Dermis lymphatic vessel endothelial cell (primary cell): ENCODE results near the gene LAG3. TPM values are rescaled to one million over a fixed set of nuclear protein-coding genes. Genes with fewer than 3 reads are reported as not detected.

Experiments
- total RNA-seq: library from RNA; depleted of rRNA; stranded (reverse); fragments of >200 nt; gene quantifications from 2 replicates; pipeline ENCODE4 v1.2.1, GENCODE V29; 2014

Gene LAG3
- 0.09 and 0.22 TPM in 2 replicates for total RNA-seq

DNA sequence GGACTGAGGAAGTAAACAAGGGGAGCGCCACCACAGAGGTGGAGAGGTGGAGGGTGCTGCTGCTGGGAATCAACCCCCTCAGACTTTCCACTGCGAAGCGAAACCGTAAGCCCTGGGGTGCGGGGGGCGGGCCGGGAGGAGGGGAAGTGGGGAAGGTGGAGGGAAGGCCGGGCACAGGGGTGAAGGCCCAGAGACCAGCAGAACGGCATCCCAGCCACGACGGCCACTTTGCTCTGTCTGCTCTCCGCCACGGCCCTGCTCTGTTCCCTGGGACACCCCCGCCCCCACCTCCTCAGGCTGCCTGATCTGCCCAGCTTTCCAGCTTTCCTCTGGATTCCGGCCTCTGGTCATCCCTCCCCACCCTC lies at the start of gene LAG3:
TSS of gene LAG3 (plus strand) at position 190 of the 365 bp plus-strand sequence. CDS start 333 bp downstream, outside the sequence.

GRCh38 chr12:6723607-6724408 lies 48.5 kb upstream of the LAG3 start, which contains the start of gene COPS7A:
Gene COPS7A, plus strand, starts transcription at chr12:6724046. Its CDS starts 611 bp downstream, at chr12:6724657.

GRCh38 chr12:6752921-6753771 lies 19.2 kb upstream of the LAG3 start, which contains the start of gene MLF2:
Gene MLF2, minus strand, starts transcription at chr12:6753141. Its CDS starts 807 bp downstream, at chr12:6752334.

GRCh38 chr12:6765634-6766581 lies 6.4 kb upstream of the LAG3 start, which contains the start of gene PTMS:
Gene PTMS, plus strand, starts transcription at chr12:6766363. Its CDS starts 343 bp downstream, at chr12:6766706.

GRCh38 chr12:6788972-6789924 lies 16.9 kb downstream of the LAG3 start, which contains the start of gene CD4:
Gene CD4, plus strand, starts transcription at chr12:6789528. Its CDS starts 10,611 bp downstream, at chr12:6800139.

DNA sequence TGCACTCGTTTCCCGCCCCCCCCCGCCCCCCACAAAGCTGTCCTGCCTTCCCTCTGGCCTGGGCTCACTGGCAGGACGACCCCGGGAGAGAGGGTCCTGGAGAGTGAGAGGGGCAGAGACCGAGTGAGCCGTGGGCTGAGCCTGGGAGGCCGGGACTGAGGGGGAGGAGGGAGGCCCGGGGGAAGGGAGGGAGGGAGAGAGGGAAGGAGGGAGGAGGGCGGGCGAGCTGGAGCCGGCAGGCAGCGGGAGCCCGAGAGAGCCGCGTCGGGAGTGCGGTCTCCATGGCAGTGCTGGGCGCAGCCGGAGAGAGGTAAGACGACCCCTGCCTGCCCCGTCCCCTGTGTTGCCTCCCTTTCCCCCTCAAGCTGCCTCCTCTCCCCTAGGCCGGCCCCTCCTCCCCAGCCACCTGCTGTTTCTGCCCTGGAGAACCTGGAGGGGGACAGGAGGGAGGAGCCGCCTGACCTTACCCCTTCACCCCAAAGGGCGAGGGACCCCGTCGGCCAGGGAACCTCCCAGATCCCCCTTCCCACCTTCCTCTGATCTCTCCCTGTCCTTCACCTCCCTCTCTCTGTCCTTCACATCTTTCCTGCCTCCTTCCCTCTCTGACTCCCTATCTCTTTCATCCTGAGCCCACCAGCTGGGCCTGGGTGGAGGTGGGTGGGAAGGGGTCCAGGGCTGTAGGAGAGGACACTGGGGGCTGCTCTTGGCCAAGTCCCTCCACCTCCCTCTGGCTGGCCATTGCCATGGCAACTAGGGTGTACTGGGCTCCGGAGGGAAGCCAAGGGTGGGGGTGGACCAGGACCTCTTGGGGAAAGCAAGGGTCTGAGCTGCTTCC lies 49.5 kb downstream of the LAG3 start, which contains the start of gene GPR162:
TSS of gene GPR162 (plus strand) at position 231 of the 835 bp plus-strand sequence. CDS start 2,078 bp downstream, outside the sequence.

Other genes with a start within 250 kb of the LAG3 start
- gene GAPDH, start 238.0 kb upstream of the LAG3 start, total RNA-seq: 3,384 and 4,426 TPM in 2 replicates
- gene IFFO1, start 216.5 kb upstream of the LAG3 start, total RNA-seq: 9.7 and 11.3 TPM in 2 replicates
- gene NOP2, start 204.2 kb upstream of the LAG3 start, total RNA-seq: 8.7 and 13.8 TPM in 2 replicates
- gene CHD4, start 165.1 kb upstream of the LAG3 start, total RNA-seq: 201 and 235 TPM in 2 replicates
- gene LPAR5, start 136.6 kb upstream of the LAG3 start, total RNA-seq: under 0.01 TPM in 1 of 2 replicates, not detected in the other
- gene ACRBP, start 125.1 kb upstream of the LAG3 start, total RNA-seq: 0.33 and 0.43 TPM in 2 replicates
- gene ING4, start 109.4 kb upstream of the LAG3 start, total RNA-seq: 48.1 and 53.3 TPM in 2 replicates
- gene ZNF384, start 83.1 kb upstream of the LAG3 start, total RNA-seq: 7.8 and 8.0 TPM in 2 replicates
- gene PIANP, start 71.7 kb upstream of the LAG3 start, total RNA-seq: not detected in 2 replicates
- 43.1 and 45.3 TPM in 2 replicates for gene COPS7A, start 48.5 kb upstream of the LAG3 start, total RNA-seq
- gene MLF2, start 19.4 kb upstream of the LAG3 start, total RNA-seq: 68.2 and 71.3 TPM in 2 replicates
- 46.1 and 57.2 TPM in 2 replicates for gene PTMS, start 6.2 kb upstream of the LAG3 start, total RNA-seq
- not detected in 2 replicates for gene CD4, start 17.0 kb downstream of the LAG3 start, total RNA-seq
- gene GPR162, start 49.3 kb downstream of the LAG3 start, total RNA-seq: 0.09 and 0.22 TPM in 2 replicates
- 10.2 and 10.9 TPM in 2 replicates for gene P3H3, start 55.9 kb downstream of the LAG3 start, total RNA-seq
- 0.11 and 0.26 TPM in 2 replicates for gene GNB3, start 68.4 kb downstream of the LAG3 start, total RNA-seq
- gene CDCA3, start 78.8 kb downstream of the LAG3 start, total RNA-seq: 2.7 and 3.4 TPM in 2 replicates
- 69.3 and 72.1 TPM in 2 replicates for gene USP5, start 79.6 kb downstream of the LAG3 start, total RNA-seq
- 630 and 802 TPM in 2 replicates for gene TPI1, start 95.0 kb downstream of the LAG3 start, total RNA-seq
- gene SPSB2, start 100.8 kb downstream of the LAG3 start, total RNA-seq: 3.4 and 4.2 TPM in 2 replicates
- gene LRRC23, start 132.3 kb downstream of the LAG3 start, total RNA-seq: 2.0 and 3.8 TPM in 2 replicates
- gene ENO2, start 142.1 kb downstream of the LAG3 start, total RNA-seq: 0.60 and 1.1 TPM in 2 replicates
- gene ATN1, start 155.4 kb downstream of the LAG3 start, total RNA-seq: 5.5 and 5.8 TPM in 2 replicates
- gene RNU7-1, start 171.3 kb downstream of the LAG3 start, total RNA-seq: not detected in 2 replicates
- gene C12orf57, start 171.5 kb downstream of the LAG3 start, total RNA-seq: 163 and 168 TPM in 2 replicates
- 3.3 and 3.5 TPM in 2 replicates for gene PTPN6, start 178.8 kb downstream of the LAG3 start, total RNA-seq
- gene PHB2, start 198.1 kb downstream of the LAG3 start, total RNA-seq: 147 and 175 TPM in 2 replicates
- 26.4 and 33.7 TPM in 2 replicates for gene EMG1, start 198.4 kb downstream of the LAG3 start, total RNA-seq
- 9.4 and 10.8 TPM in 2 replicates for gene LPCAT3, start 246.0 kb downstream of the LAG3 start, total RNA-seq